Measurements from ENCODE around the gene CLRN3.

- no peak for TF ChIP-seq POLR2A (IDR thresholded peaks at IDR 0.05)
- TF ChIP-seq CTCF (IDR thresholded peaks at IDR 0.05) = no peak
- no peak for TF ChIP-seq POLR2AphosphoS5 (IDR thresholded peaks at IDR 0.05)
- no peak for TF ChIP-seq EP300 (IDR thresholded peaks at IDR 0.05; ENCODE audit: low read depth)
These were observed 36.8 kb downstream of the CLRN3 start for GRCh38 chr10:127855976-127856375.
